Psoas muscle (tissue), 8 donors: ENCODE measurements around the gene CNOT2. TPM values are rescaled to one million over a fixed set of nuclear protein-coding genes. Genes with fewer than 3 reads are reported as not detected.
A peak's percentile ranks its signal among the peaks of the same experiment; 100 is the strongest.

Experiments used
- ATAC-seq, 4 donors: fragments of 200-7000 bp; cut with Tn5 transposase; one replicate each; pipeline ENCODE4 v1.9.1; 2020; ENCODE audit warnings: moderate library complexity in 3 of 4, mild to moderate bottlenecking in 2 of 4
- DNase-seq, 2 donors: peaks; one replicate each; pipeline ENCODE4 v3.0.0-alpha.2; 2020
- H3K27ac ChIP-seq: fragments of 200-600 bp; one replicate; pipeline ENCODE4 v1.8.0; 2022
- H3K27me3 ChIP-seq, 3 donors: fragments of 200-600 bp in 1 of 3; one replicate each; pipeline versions ENCODE4 v1.6.1 to v1.8.0; 2013 to 2022; ENCODE audit warnings: low read length in 2 of 3, mild to moderate bottlenecking in 2 of 3, moderate library complexity in 1 of 3; ENCODE audit not compliant: insufficient read depth in 3 of 3
- H3K36me3 ChIP-seq, 2 donors: fragments of 200-600 bp in 1 of 2; one replicate each; pipeline versions ENCODE4 v1.6.1 to v1.8.0; 2013 to 2022; ENCODE audit warnings: low read depth in 1 of 2, mild to moderate bottlenecking in 1 of 2, moderate library complexity in 1 of 2; ENCODE audit not compliant: insufficient read depth in 1 of 2
- H3K4me1 ChIP-seq: fragments of 200-600 bp; one replicate; pipeline ENCODE4 v1.8.0; 2022
- H3K4me3 ChIP-seq: fragments of 200-600 bp; one replicate; pipeline ENCODE4 v1.8.0; 2022; ENCODE audit warnings: mild to moderate bottlenecking
- H3K9me3 ChIP-seq: fragments of 200-600 bp; one replicate; pipeline ENCODE4 v1.8.0; 2022
- CTCF ChIP-seq: fragments of 200-600 bp; IDR thresholded peaks from one replicate; pipeline ENCODE4 v1.8.0; 2022; ENCODE audit warnings: antibody characterized with exemption
- WGBS, 3 donors: extraction: QIAGEN DNeasy Blood & Tissue Kit; methylation state at CpG; one replicate each; pipeline versions ENCODE4 v1.1.6 to v1.1.7; 2013; 5-methylcytosine and 5-hydroxymethylcytosine counted together
- intact Hi-C, 2 donors: fragments of 100-400 bp; cut with DNase I; formaldehyde crosslinking; loops; one replicate each; pipeline versions ENCODE4 v1.11.0 to v1.14.2; 2022
- polyA plus RNA-seq, 3 donors: library from polyadenylated mRNA; stranded (reverse); fragments of 200-250 nt; gene quantifications; one replicate each; pipeline ENCODE4 v1.2.3, GENCODE V29; 2013
- total RNA-seq, 4 donors: library from RNA; stranded (reverse); fragmentation: NEBNext Ultra II Directional in 2 of 4; extraction: Animal tissue kit (Norgen Biotek cat#: 25700) in 2 of 4; gene quantifications; one replicate each; pipeline versions ENCODE4 v1.2.1 to v1.2.4, GENCODE V29; 2021 to 2023
- donor health status: healthy with polysubstance abuse.
- donor health status: DM: no; HTN: no; CAD: no; lungs with moderate emphysema.
- donor health status: Bipolar disorder and iron deficiency.
- donor health status: healthy.
- donor health status: DM: yes; HTN: yes; CAD: no.
- donor health status: DM: no; HTN: no; CAD: no.
- donor health status: DM: no; HTN: no; CAD: no.
- donor health status: DM: yes; HTN: yes; CAD: no.

CNOT2 gene
- total and polyA plus RNA-seq, 7 donors: 28.5 to 46.3 (median 34.7) TPM

GRCh38 chr12:70252832-70253231 lies 9.6 kb downstream of the CNOT2 start:
- Histone ChIP-seq H3K4me1 (peaks cover 75% of the 10 kb centered on the region), H3K36me3 (no peaks in the 10 kb centered on the region), H3K9me3 (no peaks in the 10 kb centered on the region), H3K27ac (no peak overlapping the region), H3K4me3 (no peak overlapping the region), H3K27me3 (no peaks in the 10 kb centered on the region)
- ATAC-seq: no peak
- 59 to 77% (median 64%) methylated on average over 4 of the region's 4 CpGs for whole genome bisulfite sequencing, 3 donors
- intact Hi-C loops: no loop called here
- no peak for TF ChIP-seq CTCF
- no peak for DNase-seq

- peaks cover 62% of the 10 kb centered on the region for H3K4me1 ChIP-seq
- no peak for DNase-seq
- no peaks in the 10 kb centered on the region for H3K27me3 ChIP-seq
- WGBS, 3 donors: 86 to 91% (median 90%) methylated on average over 5 of the region's 5 CpGs
- H3K4me3 ChIP-seq: no peak overlapping the region
- no peaks in the 10 kb centered on the region for H3K36me3 ChIP-seq
- no peaks in the 10 kb centered on the region for H3K9me3 ChIP-seq
- intact Hi-C loops: no loop called here
- no peak for TF ChIP-seq CTCF
- no peak for ATAC-seq
- no peak overlapping the region for H3K27ac ChIP-seq
Observed at GRCh38 chr12:70254225-70254624, 11.0 kb downstream of the CNOT2 start.

GRCh38 chr12:70254846-70255245 lies 11.6 kb downstream of the CNOT2 start:
- no peak for DNase-seq
- H3K4me1 ChIP-seq: peaks cover 56% of the 10 kb centered on the region
- intact Hi-C loops: no loop called here
- no peaks in the 10 kb centered on the region for H3K9me3 ChIP-seq
- peak overlapping the region; percentile 36 for H3K27ac ChIP-seq
- 81 to 84% (median 83%) methylated on average over 5 of the region's 5 CpGs for WGBS, 3 donors
- no peak for ATAC-seq
- H3K4me3 ChIP-seq: no peak overlapping the region
- no peaks in the 10 kb centered on the region for H3K27me3 ChIP-seq
- no peak for TF ChIP-seq CTCF
- H3K36me3 ChIP-seq: no peaks in the 10 kb centered on the region

- no peak for TF ChIP-seq CTCF
- intact Hi-C loops: no loop called here
- H3K36me3 ChIP-seq: no peaks in the 10 kb centered on the region
- H3K27ac ChIP-seq: peak overlapping the region; percentile 36
- peaks cover 52% of the 10 kb centered on the region for H3K4me1 ChIP-seq
- no peak overlapping the region for H3K4me3 ChIP-seq
- WGBS, 3 donors: 44 to 55% (median 50%) methylated on average over 3 of the region's 3 CpGs
- H3K9me3 ChIP-seq: no peaks in the 10 kb centered on the region
- H3K27me3 ChIP-seq: no peaks in the 10 kb centered on the region
- no peak for DNase-seq
- ATAC-seq: peak in 2 of 4 donors; percentile 21 to 45
Observed at GRCh38 chr12:70255311-70255710, 12.1 kb downstream of the CNOT2 start.
